NT2/D1 (cell line): ENCODE measurements around the gene ZBTB14.

ENCODE experiments used
- SUZ12 ChIP-seq: IDR thresholded peaks from 2 replicates; pipeline ENCODE4 v1.6.1; 2011; ENCODE audit not compliant: insufficient read length, insufficient read depth; ENCODE audit errors: extremely low read depth
- YY1 ChIP-seq: IDR thresholded peaks from 2 replicates; pipeline ENCODE4 v1.6.1; 2011; ENCODE audit not compliant: insufficient read length, insufficient read depth
- ZNF274 ChIP-seq: IDR thresholded peaks from 2 replicates; pipeline ENCODE4 v1.6.1; 2011; ENCODE audit warnings: mild to moderate bottlenecking, low read depth, low read length

GRCh38 chr18:5317186-5317585, 21.7 kb upstream of the ZBTB14 start:
- no peak for TF ChIP-seq YY1
- no peak for TF ChIP-seq ZNF274
- no peak for TF ChIP-seq SUZ12
